HL-60/S4 treated with phorbol 12-myristate 13-acetate at 8.2 ng/mL for 4 days and 3 days (cell line): ENCODE results near the gene F8A3.
"Not testable (repeated sequence)": the region's sequence is repeated elsewhere in the genome, so short reads cannot be mapped to it uniquely, and the experiment has no call there.

Experiments
- in situ Hi-C: fragments of 300-500 bp; cut with MboI; formaldehyde crosslinking; loops from 2 replicates; pipeline ENCODE4 v1.15.0; 2022; ENCODE audit warnings: low sequenced_read_pairs

The F8A3 gene

DNA sequence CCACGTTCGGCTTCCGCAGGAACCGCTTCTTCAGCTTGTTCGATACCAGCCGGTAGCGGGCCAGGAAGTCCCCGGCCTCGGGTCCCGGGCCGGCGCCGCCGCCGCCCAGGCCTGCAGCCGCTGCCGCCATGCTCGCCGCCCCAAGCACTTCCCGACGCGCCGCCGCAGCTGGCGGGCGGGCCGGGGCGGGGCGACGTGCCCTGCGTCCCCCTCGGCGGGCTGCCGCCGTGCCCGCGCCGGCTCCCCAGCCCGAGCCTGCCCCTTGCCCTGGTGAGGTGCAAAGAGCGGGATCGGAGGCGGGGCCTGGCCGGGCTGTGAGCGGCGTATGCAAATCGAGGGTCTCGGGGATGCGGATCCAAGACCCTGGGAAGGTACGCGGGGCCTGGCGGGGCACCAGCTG is at the start of gene F8A3:
TSS of gene F8A3 (minus strand) at position 150 of the 400 bp plus-strand sequence. CDS start at position 130, 20 bp downstream.
- in situ Hi-C loops, result not testable (repeated sequence)

- in situ Hi-C loops, result no loop called here
Observed at GRCh38 chrX:155505296-155505695, 46.9 kb upstream of the F8A3 start.

DNA sequence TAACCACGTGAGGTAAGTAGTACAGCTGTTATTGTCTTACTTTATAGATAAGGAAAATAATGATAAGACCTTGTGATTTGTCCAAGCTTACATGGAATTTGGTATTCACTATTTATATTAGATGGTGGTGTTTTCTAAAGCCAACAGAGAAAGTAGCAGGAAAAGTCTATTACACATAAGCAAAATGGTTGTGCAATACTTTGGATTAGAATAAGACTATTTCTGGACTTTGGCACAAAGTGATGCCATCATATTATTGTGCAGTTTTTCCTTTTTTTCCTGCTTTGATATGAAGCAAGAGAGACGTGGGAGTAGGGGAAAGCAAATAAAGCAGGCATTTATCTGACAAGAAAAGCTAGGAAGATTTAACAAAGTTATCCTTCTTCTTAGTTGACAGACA is 36.7 kb upstream of the F8A3 start:
- in situ Hi-C loops, result not testable (repeated sequence)

GRCh38 chrX:155491421-155491820 is 33.0 kb upstream of the F8A3 start:
- in situ Hi-C loops, result not testable (repeated sequence)

DNA sequence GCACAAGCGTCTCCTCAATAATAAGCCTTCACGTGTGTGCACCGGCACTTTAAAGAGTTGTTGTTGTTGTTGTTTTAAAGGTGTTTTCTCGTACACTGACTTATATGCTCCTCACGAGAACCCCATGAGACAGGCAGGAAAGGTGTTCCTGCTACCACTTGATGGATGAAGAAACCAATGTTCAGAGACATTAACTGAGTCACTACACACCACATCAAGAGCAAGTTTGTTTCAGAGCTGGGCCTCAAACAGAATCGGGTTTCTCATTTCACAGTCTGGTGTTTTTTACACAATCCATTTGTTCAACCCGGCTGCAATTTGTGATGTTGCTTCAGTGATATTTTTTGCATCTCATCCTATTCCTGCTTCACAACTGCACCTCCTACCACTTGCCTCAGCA is 18.7 kb upstream of the F8A3 start:
- in situ Hi-C loops, result not testable (repeated sequence)

- in situ Hi-C loops, result not testable (repeated sequence)
Observed at GRCh38 chrX:155466269-155466938, 8.0 kb upstream of the F8A3 start.

- in situ Hi-C loops, result not testable (repeated sequence)
Observed at GRCh38 chrX:155460501-155460900, 2.1 kb upstream of the F8A3 start.

- in situ Hi-C loops, result not testable (repeated sequence)
Observed at GRCh38 chrX:155457761-155458447, 516 bp downstream of the F8A3 start.

DNA sequence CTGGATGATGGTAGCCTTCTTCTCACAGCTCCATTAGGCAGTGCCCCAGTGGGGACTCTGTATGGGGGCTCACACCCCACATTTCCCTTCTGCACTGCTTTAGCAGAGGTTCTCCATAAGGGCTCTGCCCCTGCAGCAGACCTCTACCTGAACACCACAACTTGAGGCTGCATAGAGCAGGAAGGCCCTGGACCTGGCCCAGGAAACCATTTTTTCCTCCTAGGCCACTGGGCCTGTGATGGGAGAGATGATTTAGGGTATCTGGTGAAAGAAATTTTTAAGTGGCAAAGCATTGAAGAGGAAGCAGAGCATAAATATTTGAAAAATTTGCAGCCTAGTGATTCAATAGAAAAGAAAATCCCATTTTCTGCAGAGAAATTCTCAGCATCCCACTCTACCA is 17.3 kb downstream of the F8A3 start:
- in situ Hi-C loops, result no loop called here

DNA sequence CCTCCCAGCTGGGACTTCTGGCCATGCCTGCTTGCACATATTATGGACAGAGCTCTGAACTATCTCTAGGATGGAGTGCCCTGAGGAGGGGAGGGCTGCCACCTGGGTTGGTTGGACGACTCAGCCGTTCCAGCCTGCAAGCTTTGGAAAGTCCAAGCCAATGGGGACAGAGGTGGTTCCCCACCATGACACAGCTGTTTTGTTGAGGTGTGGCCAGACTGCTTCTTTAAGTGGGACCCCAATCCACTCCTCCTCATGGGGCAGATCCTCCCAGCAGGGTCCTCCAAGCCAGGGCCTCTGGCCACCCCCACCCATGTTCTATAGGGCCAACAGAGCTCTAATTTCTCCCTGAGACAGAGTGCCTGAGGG is 22.7 kb downstream of the F8A3 start:
- in situ Hi-C loops, result no loop called here

DNA sequence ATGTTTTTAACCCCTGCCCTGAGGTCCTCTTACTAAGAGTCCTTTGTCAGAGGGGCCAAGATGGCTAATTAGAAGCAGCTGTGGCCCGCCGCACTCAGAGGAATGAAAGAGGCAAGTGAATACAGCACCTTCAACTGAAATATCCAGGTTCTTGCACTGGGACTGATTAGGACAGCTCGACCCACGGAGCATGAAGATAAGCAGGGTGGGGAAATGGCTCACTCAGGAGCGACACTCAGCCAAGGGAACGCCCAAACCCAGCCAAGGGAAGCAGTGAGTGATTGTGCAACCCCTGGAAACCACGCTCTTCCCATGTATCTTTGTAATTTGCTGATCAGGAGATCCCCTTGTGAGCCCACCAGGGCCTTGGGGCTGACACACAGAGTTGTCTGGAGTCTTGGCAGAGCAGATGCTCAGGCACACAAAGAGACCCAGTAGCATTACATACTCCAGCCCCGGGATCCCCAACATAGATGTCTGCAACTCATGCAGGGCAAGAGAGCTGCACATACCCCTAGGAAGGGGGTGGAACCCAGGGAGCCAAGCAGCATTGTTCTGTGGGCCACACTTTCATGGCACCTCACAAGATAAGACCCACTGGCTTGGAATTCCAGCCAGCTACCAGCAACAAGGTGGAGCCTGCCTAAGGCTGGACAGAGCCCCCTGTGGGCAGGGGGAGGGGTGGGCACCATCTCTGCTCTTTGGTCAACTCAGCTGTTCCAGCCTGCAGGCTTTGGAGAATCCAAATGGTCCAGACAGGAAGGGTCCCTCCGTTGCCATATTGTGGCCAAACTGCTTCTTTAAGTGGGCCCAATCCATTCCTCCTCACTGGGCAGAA is 23.3 kb downstream of the F8A3 start:
- in situ Hi-C loops, result no loop called here

GRCh38 chrX:155417769-155418168 is 40.7 kb downstream of the F8A3 start:
- in situ Hi-C loops, result no loop called here
